WTC11 (cell line): Measurements from ENCODE around the gene NR0B2. TPM values are rescaled to one million over a fixed set of nuclear protein-coding genes. Genes with fewer than 3 reads are reported as not detected.
"Not testable (repeated sequence)": the region's sequence is repeated elsewhere in the genome, so short reads cannot be mapped to it uniquely, and the experiment has no call there.

Experiments used
- ATAC-seq: fragments of 200-7000 bp; cut with Tn5 transposase; 2 replicates; pipeline ENCODE4 v1.10.0; 2021; ENCODE audit warnings: mild to moderate bottlenecking, moderate library complexity
- CTCF ChIA-PET: fragments of 300-600 bp; sonication (Branson Sonifier 250); formaldehyde crosslinking; loops from one replicate; lab custom pipeline; 2021; ENCODE audit warnings: antibody characterized with exemption; lab: Charles Lee
- POLR2A ChIA-PET: fragments of 350-600 bp; sonication (Branson Sonifier 250); formaldehyde crosslinking; loops from one replicate; lab custom pipeline; 2021; ENCODE audit warnings: antibody characterized with exemption; lab: Charles Lee
- DNase-seq: peaks from one replicate; pipeline ENCODE4 v3.0.0; 2021; ENCODE audit warnings: low spot score
- H3K27ac Mint-ChIP-seq: 2 replicates; pipeline ENCODE4 v1.8.0; 2021; ENCODE audit warnings: mixed read lengths
- H3K27me3 Mint-ChIP-seq: 2 replicates; pipeline ENCODE4 v1.8.0; 2021; ENCODE audit warnings: low read depth, mild to moderate bottlenecking, moderate library complexity, mixed read lengths
- H3K36me3 Mint-ChIP-seq: 2 replicates; pipeline ENCODE4 v1.8.0; 2021; ENCODE audit warnings: mixed read lengths
- H3K4me1 Mint-ChIP-seq: 2 replicates; pipeline ENCODE4 v1.8.0; 2022; ENCODE audit warnings: mixed read lengths
- H3K4me3 Mint-ChIP-seq: 2 replicates; pipeline ENCODE4 v1.8.0; 2021; ENCODE audit warnings: mild to moderate bottlenecking, moderate library complexity, mixed read lengths
- H3K9me3 Mint-ChIP-seq: 2 replicates; pipeline ENCODE4 v1.8.0; 2021; ENCODE audit warnings: mixed read lengths
- GABPB1 ChIP-seq: sonication (generic); formaldehyde crosslinking; IDR thresholded peaks from 2 replicates; pipeline ENCODE4 v1.8.1; 2023; ENCODE audit warnings: mild to moderate bottlenecking, missing genetic modification reagents
- HMGA2 ChIP-seq: fragments of 250-450 bp; sonication (Bioruptor Pico); IDR thresholded peaks from 2 replicates; pipeline ENCODE4 v1.4.0; 2021; ENCODE audit warnings: mild to moderate bottlenecking, moderate library complexity
- IRF2 ChIP-seq: sonication (generic); formaldehyde crosslinking; IDR thresholded peaks from 2 replicates; pipeline ENCODE4 v1.8.0; 2022; ENCODE audit warnings: low read depth, missing genetic modification reagents, borderline replicate concordance
- JAZF1 ChIP-seq: fragments of 250-450 bp; sonication (Bioruptor Pico); IDR thresholded peaks from 2 replicates; pipeline ENCODE4 v1.9.0; 2021; ENCODE audit warnings: moderate library complexity, mild to moderate bottlenecking, inconsistent platforms
- NFE2L1 ChIP-seq: sonication (generic); formaldehyde crosslinking; IDR thresholded peaks from 2 replicates; pipeline ENCODE4 v1.8.1; 2023; ENCODE audit warnings: missing genetic modification reagents
- TEAD4 ChIP-seq: sonication (generic); formaldehyde crosslinking; IDR thresholded peaks from 2 replicates; pipeline ENCODE4 v1.8.0; 2022; ENCODE audit warnings: mild to moderate bottlenecking, missing genetic modification reagents
- TP53 ChIP-seq: sonication (generic); formaldehyde crosslinking; IDR thresholded peaks from 2 replicates; pipeline ENCODE4 v1.8.1; 2023; ENCODE audit warnings: mild to moderate bottlenecking, missing genetic modification reagents
- ZNF121 ChIP-seq: sonication (generic); formaldehyde crosslinking; IDR thresholded peaks from 2 replicates; pipeline ENCODE4 v1.8.0; 2023; ENCODE audit warnings: missing genetic modification reagents
- ZNF219 ChIP-seq: sonication (generic); formaldehyde crosslinking; IDR thresholded peaks from 2 replicates; pipeline ENCODE4 v1.8.0; 2023; ENCODE audit warnings: missing genetic modification reagents, mild to moderate bottlenecking, borderline replicate concordance
- total RNA-seq: library from RNA; stranded (reverse); gene quantifications from 3 replicates; pipeline ENCODE4 v1.2.3, GENCODE V29; 2021
- TF ChIP-seq, protein P1 (sequence below): sonication (generic); formaldehyde crosslinking; IDR thresholded peaks from 2 replicates; pipeline ENCODE4 v1.8.1; 2023; ENCODE audit warnings: mild to moderate bottlenecking, missing genetic modification reagents
- TF ChIP-seq, protein P2 (sequence below): sonication (generic); formaldehyde crosslinking; IDR thresholded peaks from 2 replicates; pipeline ENCODE4 v1.8.1; 2023; ENCODE audit warnings: mild to moderate bottlenecking, missing genetic modification reagents, moderate library complexity
- TF ChIP-seq, protein P3 (sequence below): sonication (generic); formaldehyde crosslinking; IDR thresholded peaks from 2 replicates; pipeline ENCODE4 v1.8.0; 2022; ENCODE audit warnings: mild to moderate bottlenecking, missing genetic modification reagents
- TF ChIP-seq, protein P4 (sequence below): fragments of 250-450 bp; sonication (Bioruptor Pico); IDR thresholded peaks from 2 replicates; pipeline ENCODE4 v1.9.0; 2021; ENCODE audit warnings: mild to moderate bottlenecking
- TF ChIP-seq, protein P5 (sequence below): sonication (generic); formaldehyde crosslinking; IDR thresholded peaks from 2 replicates; pipeline ENCODE4 v1.8.0; 2023; ENCODE audit warnings: missing genetic modification reagents, mild to moderate bottlenecking, borderline replicate concordance

The NR0B2 gene
- total RNA-seq, 1 experiment from 2014 or later = not detected

DNA sequence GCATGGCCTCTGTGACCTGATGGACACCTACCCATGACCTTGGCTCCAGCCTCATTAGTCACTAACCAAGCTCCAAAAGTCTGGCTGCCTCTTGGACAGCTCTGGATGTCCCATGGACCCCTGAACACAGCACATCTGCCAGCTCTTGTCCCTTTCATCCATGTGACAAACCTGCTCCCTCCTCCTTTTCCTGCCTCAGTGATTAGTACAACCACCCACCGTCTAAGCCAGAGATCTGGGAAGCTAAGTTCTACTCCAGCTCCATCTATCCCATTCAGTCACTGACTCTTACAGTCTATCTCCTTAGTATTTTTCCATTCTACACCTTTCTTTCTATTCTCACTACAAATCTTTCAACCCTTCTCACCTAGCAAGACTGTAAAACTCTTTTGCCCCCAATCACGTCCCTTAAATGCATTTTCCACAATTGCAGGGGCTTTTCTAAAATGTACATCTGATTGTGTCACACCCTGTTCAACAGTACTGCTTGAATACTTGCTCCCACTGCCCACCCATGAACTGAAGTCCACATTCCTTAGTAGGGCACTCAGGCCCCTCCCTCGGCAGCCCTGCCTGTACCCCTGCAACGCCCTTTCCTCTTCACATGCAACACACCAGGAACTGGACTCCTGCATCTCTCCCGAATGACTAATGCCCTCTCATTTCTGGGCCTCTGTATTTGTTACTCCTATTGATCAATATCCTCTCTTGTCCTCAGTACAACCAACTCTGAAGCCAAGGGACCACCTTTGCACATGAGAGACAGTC, 30.9 kb downstream of the NR0B2 start:
- H3K4me1 Mint-ChIP-seq = no peaks in the 10 kb centered on the region
- H3K36me3 Mint-ChIP-seq = peaks cover 59% of the 10 kb centered on the region
- no peak overlapping the region for H3K4me3 Mint-ChIP-seq
- no peaks in the 10 kb centered on the region for H3K27me3 Mint-ChIP-seq
- ChIA-PET CTCF (interaction anchor here (0.6 kb wide), 1 partner anchor 12 kb away, joined by 3 read pairs; no protein-coding TSS in a partner anchor), POLR2A (no interaction called here)
- H3K9me3 Mint-ChIP-seq = no peaks in the 10 kb centered on the region
- TF ChIP-seq JAZF1 (CRISPR knock-in tag) (no peak), HMGA2 (CRISPR knock-in tag) (no peak), TP53 (CRISPR knock-in tag) (no peak), IRF2 (CRISPR knock-in tag) (no peak), NFE2L1 (no peak), ZNF219 (CRISPR knock-in tag) (no peak), TEAD4 (CRISPR knock-in tag) (no peak)
- TF ChIP-seq, protein P1, sequence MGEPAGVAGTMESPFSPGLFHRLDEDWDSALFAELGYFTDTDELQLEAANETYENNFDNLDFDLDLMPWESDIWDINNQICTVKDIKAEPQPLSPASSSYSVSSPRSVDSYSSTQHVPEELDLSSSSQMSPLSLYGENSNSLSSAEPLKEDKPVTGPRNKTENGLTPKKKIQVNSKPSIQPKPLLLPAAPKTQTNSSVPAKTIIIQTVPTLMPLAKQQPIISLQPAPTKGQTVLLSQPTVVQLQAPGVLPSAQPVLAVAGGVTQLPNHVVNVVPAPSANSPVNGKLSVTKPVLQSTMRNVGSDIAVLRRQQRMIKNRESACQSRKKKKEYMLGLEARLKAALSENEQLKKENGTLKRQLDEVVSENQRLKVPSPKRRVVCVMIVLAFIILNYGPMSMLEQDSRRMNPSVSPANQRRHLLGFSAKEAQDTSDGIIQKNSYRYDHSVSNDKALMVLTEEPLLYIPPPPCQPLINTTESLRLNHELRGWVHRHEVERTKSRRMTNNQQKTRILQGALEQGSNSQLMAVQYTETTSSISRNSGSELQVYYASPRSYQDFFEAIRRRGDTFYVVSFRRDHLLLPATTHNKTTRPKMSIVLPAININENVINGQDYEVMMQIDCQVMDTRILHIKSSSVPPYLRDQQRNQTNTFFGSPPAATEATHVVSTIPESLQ (CRISPR knock-in tag) = no peak
- TF ChIP-seq, protein P2, sequence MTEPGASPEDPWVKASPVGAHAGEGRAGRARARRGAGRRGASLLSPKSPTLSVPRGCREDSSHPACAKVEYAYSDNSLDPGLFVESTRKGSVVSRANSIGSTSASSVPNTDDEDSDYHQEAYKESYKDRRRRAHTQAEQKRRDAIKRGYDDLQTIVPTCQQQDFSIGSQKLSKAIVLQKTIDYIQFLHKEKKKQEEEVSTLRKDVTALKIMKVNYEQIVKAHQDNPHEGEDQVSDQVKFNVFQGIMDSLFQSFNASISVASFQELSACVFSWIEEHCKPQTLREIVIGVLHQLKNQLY = no peak
- TF ChIP-seq, protein P3, sequence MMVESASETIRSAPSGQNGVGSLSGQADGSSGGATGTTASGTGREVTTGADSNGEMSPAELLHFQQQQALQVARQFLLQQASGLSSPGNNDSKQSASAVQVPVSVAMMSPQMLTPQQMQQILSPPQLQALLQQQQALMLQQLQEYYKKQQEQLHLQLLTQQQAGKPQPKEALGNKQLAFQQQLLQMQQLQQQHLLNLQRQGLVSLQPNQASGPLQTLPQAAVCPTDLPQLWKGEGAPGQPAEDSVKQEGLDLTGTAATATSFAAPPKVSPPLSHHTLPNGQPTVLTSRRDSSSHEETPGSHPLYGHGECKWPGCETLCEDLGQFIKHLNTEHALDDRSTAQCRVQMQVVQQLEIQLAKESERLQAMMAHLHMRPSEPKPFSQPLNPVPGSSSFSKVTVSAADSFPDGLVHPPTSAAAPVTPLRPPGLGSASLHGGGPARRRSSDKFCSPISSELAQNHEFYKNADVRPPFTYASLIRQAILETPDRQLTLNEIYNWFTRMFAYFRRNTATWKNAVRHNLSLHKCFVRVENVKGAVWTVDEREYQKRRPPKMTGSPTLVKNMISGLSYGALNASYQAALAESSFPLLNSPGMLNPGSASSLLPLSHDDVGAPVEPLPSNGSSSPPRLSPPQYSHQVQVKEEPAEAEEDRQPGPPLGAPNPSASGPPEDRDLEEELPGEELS (CRISPR knock-in tag) = no peak
- TF ChIP-seq, protein P4, sequence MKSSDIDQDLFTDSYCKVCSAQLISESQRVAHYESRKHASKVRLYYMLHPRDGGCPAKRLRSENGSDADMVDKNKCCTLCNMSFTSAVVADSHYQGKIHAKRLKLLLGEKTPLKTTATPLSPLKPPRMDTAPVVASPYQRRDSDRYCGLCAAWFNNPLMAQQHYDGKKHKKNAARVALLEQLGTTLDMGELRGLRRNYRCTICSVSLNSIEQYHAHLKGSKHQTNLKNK = no peak
- TF ChIP-seq, protein P5, sequence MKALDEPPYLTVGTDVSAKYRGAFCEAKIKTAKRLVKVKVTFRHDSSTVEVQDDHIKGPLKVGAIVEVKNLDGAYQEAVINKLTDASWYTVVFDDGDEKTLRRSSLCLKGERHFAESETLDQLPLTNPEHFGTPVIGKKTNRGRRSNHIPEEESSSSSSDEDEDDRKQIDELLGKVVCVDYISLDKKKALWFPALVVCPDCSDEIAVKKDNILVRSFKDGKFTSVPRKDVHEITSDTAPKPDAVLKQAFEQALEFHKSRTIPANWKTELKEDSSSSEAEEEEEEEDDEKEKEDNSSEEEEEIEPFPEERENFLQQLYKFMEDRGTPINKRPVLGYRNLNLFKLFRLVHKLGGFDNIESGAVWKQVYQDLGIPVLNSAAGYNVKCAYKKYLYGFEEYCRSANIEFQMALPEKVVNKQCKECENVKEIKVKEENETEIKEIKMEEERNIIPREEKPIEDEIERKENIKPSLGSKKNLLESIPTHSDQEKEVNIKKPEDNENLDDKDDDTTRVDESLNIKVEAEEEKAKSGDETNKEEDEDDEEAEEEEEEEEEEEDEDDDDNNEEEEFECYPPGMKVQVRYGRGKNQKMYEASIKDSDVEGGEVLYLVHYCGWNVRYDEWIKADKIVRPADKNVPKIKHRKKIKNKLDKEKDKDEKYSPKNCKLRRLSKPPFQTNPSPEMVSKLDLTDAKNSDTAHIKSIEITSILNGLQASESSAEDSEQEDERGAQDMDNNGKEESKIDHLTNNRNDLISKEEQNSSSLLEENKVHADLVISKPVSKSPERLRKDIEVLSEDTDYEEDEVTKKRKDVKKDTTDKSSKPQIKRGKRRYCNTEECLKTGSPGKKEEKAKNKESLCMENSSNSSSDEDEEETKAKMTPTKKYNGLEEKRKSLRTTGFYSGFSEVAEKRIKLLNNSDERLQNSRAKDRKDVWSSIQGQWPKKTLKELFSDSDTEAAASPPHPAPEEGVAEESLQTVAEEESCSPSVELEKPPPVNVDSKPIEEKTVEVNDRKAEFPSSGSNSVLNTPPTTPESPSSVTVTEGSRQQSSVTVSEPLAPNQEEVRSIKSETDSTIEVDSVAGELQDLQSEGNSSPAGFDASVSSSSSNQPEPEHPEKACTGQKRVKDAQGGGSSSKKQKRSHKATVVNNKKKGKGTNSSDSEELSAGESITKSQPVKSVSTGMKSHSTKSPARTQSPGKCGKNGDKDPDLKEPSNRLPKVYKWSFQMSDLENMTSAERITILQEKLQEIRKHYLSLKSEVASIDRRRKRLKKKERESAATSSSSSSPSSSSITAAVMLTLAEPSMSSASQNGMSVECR (CRISPR knock-in tag) = no peak
- ATAC-seq (no peak), DNase-seq (no peak)
- no peak overlapping the region for H3K27ac Mint-ChIP-seq

DNA sequence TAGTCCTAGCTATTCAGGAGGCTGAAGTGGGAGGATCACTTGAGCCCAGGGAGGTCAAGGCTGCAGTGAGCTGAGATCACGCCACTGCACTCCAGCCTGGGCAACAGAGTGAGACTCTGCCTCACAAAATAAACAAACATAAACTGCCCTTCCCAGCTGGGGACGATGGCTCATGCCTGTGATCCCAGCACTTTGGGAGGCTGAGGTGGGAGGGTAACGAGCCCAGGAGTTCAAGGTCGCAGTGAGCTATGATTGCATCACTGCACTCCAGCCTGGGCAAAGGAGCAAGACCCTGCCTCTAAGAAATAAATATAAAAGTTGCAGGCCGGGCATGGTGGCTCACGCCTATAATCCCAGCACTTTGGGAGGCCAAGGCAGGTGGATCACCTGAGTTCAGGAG, 32.2 kb downstream of the NR0B2 start:
- POLR2A ChIA-PET, H3K9me3 Mint-ChIP-seq, H3K27me3 Mint-ChIP-seq, H3K27ac Mint-ChIP-seq, H3K4me1 Mint-ChIP-seq, H3K4me3 Mint-ChIP-seq, ATAC-seq, CTCF ChIA-PET, DNase-seq: not testable (repeated sequence)
- TF ChIP-seq GABPB1 (CRISPR knock-in tag) (peak; percentile 85), ZNF121 (0 out of 2 replicates have a peak, but pooled peaks have one; percentile 17)
- peaks cover 53% of the 10 kb centered on the region for H3K36me3 Mint-ChIP-seq
